ENCODE results near the gene AUTS2.

DNA sequence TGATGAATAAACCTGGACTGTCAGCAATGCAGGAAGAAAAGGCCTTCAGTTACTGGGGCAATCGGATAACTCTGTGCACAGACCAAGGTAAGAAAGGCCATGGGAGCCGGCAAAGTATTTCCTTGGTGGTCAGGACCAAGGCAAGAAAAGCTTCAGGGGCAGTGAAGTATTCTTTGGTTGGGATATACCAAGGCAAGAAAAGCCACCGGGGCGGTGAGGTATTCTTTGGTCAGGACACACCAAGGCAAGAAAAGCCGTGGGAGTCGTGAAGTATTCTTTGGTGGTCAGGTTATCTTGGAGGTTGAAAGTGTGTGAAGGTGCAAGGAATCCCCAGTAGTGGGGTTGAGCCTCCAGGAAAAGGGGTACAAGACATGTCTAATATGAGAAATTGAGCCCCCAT lies 1238.7 kb downstream of the AUTS2 start:
- TF ChIP-seq, protein P1, sequence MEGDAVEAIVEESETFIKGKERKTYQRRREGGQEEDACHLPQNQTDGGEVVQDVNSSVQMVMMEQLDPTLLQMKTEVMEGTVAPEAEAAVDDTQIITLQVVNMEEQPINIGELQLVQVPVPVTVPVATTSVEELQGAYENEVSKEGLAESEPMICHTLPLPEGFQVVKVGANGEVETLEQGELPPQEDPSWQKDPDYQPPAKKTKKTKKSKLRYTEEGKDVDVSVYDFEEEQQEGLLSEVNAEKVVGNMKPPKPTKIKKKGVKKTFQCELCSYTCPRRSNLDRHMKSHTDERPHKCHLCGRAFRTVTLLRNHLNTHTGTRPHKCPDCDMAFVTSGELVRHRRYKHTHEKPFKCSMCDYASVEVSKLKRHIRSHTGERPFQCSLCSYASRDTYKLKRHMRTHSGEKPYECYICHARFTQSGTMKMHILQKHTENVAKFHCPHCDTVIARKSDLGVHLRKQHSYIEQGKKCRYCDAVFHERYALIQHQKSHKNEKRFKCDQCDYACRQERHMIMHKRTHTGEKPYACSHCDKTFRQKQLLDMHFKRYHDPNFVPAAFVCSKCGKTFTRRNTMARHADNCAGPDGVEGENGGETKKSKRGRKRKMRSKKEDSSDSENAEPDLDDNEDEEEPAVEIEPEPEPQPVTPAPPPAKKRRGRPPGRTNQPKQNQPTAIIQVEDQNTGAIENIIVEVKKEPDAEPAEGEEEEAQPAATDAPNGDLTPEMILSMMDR (IDR thresholded peaks at IDR 0.05), result no peak
- TF ChIP-seq POLR2AphosphoS5 (IDR thresholded peaks at IDR 0.05), result no peak
- TF ChIP-seq POLR2A (IDR thresholded peaks at IDR 0.05), result no peak
